Endothelial cell (in vitro differentiated cells): Measurements from ENCODE around the gene RPS28. TPM values are rescaled to one million over a fixed set of nuclear protein-coding genes. Genes with fewer than 3 reads are reported as not detected.

Experiments
- DNase-seq: peaks from one replicate; pipeline ENCODE4 v3.0.0; 2021; ENCODE audit warnings: low spot score
- H3K27ac Mint-ChIP-seq: one replicate; pipeline ENCODE4 v1.8.0; 2021; ENCODE audit warnings: mixed read lengths, inconsistent platforms; ENCODE audit not compliant: unreplicated experiment
- H3K27me3 Mint-ChIP-seq: one replicate; pipeline ENCODE4 v1.8.0; 2021; ENCODE audit warnings: mild to moderate bottlenecking, moderate library complexity, mixed read lengths, inconsistent platforms; ENCODE audit not compliant: unreplicated experiment
- H3K36me3 Mint-ChIP-seq: one replicate; pipeline ENCODE4 v1.8.0; 2021; ENCODE audit warnings: mild to moderate bottlenecking, low read depth, mixed read lengths, inconsistent platforms; ENCODE audit not compliant: unreplicated experiment
- H3K4me1 Mint-ChIP-seq: one replicate; pipeline ENCODE4 v1.8.0; 2021; ENCODE audit warnings: mild to moderate bottlenecking, mixed read lengths, inconsistent platforms; ENCODE audit not compliant: unreplicated experiment
- H3K4me3 Mint-ChIP-seq: one replicate; pipeline ENCODE4 v1.8.0; 2021; ENCODE audit warnings: mild to moderate bottlenecking, mixed read lengths, inconsistent platforms; ENCODE audit not compliant: unreplicated experiment
- H3K9me3 Mint-ChIP-seq: one replicate; pipeline ENCODE4 v1.8.0; 2021; ENCODE audit warnings: mixed read lengths, inconsistent platforms; ENCODE audit not compliant: unreplicated experiment
- total RNA-seq: library from RNA; stranded (reverse); fragmentation: NEBNext Ultra II Directional; extraction: Animal tissue kit (Norgen Biotek cat#: 25700); gene quantifications from one replicate; pipeline ENCODE4 v1.2.1, GENCODE V29; 2021; ENCODE audit not compliant: unreplicated experiment
- TF ChIP-seq, protein P1 (sequence below): fragments of 200-600 bp; sonication (generic); IDR thresholded peaks from one replicate; pipeline ENCODE4 v1.5.0; 2021; ENCODE audit warnings: antibody characterized with exemption; ENCODE audit not compliant: unreplicated experiment

RPS28 gene
- total RNA-seq, 1 donor from 2014 or later = 1,732 TPM

DNA sequence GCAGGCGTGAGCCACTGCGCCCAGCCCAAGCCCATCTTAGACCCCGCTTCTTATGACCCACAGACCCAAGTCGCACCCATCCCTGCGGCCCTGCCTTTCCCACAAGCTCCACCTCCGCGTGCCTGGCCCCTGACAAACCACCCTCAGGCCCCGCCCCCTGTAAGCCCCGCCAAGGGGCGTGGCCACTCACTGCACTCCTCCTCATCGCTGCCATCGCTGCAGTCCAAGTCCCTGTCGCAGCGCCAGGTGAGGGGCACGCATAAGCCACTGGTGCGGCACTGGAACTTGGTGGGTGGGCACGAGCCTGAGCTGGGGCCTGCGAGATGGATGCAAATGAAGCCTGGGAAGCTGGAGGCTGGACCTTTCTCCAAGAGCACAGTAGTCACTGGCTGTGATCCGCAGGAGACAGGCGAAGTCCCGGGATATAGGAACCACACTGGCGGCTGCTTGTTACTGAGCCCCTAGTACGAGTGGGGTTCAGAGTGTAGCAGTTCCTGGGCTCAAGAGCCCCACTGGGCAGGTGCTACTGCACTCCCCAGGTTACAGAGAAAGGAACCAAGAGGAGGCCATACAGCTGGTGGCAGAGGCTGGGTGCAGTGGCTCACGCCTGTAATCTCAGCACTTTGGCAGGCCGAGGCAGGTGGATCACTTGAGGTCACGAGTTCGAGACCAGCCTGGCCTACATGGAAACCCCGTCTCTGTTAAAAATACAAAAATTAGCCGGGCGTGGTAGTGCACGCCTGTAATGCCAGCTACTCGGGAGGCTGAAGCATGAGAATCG lies 16.3 kb upstream of the RPS28 start:
- Mint-ChIP-seq H3K36me3 (peaks cover 11% of the 10 kb centered on the region), H3K27ac (no peak overlapping the region), H3K4me3 (no peak overlapping the region), H3K27me3 (peaks cover 9% of the 10 kb centered on the region), H3K9me3 (no peaks in the 10 kb centered on the region), H3K4me1 (peaks cover 27% of the 10 kb centered on the region)
- TF ChIP-seq, protein P1, sequence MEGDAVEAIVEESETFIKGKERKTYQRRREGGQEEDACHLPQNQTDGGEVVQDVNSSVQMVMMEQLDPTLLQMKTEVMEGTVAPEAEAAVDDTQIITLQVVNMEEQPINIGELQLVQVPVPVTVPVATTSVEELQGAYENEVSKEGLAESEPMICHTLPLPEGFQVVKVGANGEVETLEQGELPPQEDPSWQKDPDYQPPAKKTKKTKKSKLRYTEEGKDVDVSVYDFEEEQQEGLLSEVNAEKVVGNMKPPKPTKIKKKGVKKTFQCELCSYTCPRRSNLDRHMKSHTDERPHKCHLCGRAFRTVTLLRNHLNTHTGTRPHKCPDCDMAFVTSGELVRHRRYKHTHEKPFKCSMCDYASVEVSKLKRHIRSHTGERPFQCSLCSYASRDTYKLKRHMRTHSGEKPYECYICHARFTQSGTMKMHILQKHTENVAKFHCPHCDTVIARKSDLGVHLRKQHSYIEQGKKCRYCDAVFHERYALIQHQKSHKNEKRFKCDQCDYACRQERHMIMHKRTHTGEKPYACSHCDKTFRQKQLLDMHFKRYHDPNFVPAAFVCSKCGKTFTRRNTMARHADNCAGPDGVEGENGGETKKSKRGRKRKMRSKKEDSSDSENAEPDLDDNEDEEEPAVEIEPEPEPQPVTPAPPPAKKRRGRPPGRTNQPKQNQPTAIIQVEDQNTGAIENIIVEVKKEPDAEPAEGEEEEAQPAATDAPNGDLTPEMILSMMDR = no peak
- DNase-seq = peak; percentile 43

DNA sequence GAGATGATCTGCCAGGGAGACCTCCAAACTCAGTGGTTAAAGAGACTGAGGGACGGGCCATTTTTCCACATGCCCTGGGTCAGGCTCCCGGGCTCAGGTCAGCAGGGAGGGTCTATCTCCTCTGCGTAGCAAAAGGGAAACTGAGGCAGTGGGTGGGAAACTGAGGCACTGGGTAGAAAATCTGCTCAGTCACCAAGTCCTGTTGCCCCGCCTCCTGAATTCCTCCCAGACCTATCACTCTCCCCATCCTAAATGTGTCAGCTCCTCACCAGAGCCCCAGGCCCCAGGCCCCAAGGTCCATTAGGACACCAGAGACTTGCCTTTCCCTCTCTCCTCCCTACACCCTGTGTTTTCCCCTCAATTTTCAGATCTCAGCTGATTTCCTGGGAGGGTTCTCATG lies 15.5 kb upstream of the RPS28 start:
- H3K4me3 Mint-ChIP-seq = peak overlapping the region; percentile 22
- H3K27me3 Mint-ChIP-seq = peaks cover 9% of the 10 kb centered on the region
- H3K9me3 Mint-ChIP-seq = no peaks in the 10 kb centered on the region
- H3K36me3 Mint-ChIP-seq = peaks cover 11% of the 10 kb centered on the region
- no peak overlapping the region for H3K27ac Mint-ChIP-seq
- DNase-seq = no peak
- peaks cover 27% of the 10 kb centered on the region for H3K4me1 Mint-ChIP-seq
- TF ChIP-seq, protein P1 = no peak

DNA sequence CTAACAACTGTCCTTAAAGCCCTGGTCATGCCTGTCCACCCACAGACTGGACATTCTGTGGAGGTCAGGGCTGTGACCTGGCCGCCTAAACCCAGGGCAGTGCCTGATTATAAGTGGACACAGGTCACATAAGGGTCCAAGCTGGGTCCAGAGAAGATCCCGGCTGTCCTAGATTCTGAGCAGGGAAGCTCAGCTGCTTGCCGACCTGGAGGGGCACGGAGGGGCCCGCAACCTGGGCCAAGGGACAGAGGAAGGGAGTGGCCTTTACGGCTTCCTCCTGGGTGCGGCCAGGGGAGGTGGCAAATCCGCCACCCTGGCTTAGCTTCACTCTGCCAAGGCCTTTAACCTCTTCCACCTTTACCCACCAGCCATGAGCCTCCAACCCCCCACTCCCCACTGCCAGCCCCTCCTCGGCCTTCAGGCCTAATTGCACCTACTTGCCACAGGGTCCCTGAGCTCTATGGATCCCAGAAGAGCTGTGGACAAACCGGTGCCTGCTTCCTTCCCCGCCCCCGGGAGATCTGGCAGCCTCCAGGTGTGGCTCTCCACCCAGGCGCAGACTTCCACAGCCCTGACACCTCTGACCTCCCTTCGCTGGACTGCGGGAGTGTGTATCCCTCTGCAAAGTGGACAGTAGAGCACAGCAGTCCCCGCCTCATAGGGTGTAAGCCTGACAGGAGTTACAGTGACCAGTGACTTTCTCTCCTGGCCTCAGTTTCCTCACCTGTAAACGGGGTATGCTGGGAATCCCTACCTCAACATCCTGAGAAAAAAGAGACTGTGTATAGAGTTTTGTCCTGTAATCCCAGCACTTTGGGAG lies 14.9 kb upstream of the RPS28 start:
- Mint-ChIP-seq H3K4me1 (peaks cover 32% of the 10 kb centered on the region), H3K36me3 (peaks cover 16% of the 10 kb centered on the region), H3K27ac (peak overlapping the region; percentile 66), H3K27me3 (peaks cover 9% of the 10 kb centered on the region), H3K9me3 (no peaks in the 10 kb centered on the region), H3K4me3 (peak overlapping the region; percentile 76)
- DNase-seq = peak; percentile 4
- TF ChIP-seq, protein P1 = no peak

GRCh38 chr19:8307400-8307964 lies 13.8 kb upstream of the RPS28 start:
- DNase-seq = peak; percentile 11
- TF ChIP-seq, protein P1 = no peak
- Mint-ChIP-seq H3K4me1 (peaks cover 39% of the 10 kb centered on the region), H3K9me3 (no peaks in the 10 kb centered on the region), H3K4me3 (peak overlapping the region; percentile 95), H3K27ac (peak overlapping the region; percentile 66), H3K36me3 (peaks cover 16% of the 10 kb centered on the region), H3K27me3 (peaks cover 9% of the 10 kb centered on the region)
